Endothelial cell (in vitro differentiated cells): ENCODE results near the gene ATP5PB. TPM values are rescaled to one million over a fixed set of nuclear protein-coding genes. Genes with fewer than 3 reads are reported as not detected.

Experiments used
- DNase-seq: peaks from one replicate; pipeline ENCODE4 v3.0.0; 2021; ENCODE audit warnings: low spot score
- H3K27ac Mint-ChIP-seq: one replicate; pipeline ENCODE4 v1.8.0; 2021; ENCODE audit warnings: mixed read lengths, inconsistent platforms; ENCODE audit not compliant: unreplicated experiment
- H3K27me3 Mint-ChIP-seq: one replicate; pipeline ENCODE4 v1.8.0; 2021; ENCODE audit warnings: mild to moderate bottlenecking, moderate library complexity, mixed read lengths, inconsistent platforms; ENCODE audit not compliant: unreplicated experiment
- H3K36me3 Mint-ChIP-seq: one replicate; pipeline ENCODE4 v1.8.0; 2021; ENCODE audit warnings: mild to moderate bottlenecking, low read depth, mixed read lengths, inconsistent platforms; ENCODE audit not compliant: unreplicated experiment
- H3K4me1 Mint-ChIP-seq: one replicate; pipeline ENCODE4 v1.8.0; 2021; ENCODE audit warnings: mild to moderate bottlenecking, mixed read lengths, inconsistent platforms; ENCODE audit not compliant: unreplicated experiment
- H3K4me3 Mint-ChIP-seq: one replicate; pipeline ENCODE4 v1.8.0; 2021; ENCODE audit warnings: mild to moderate bottlenecking, mixed read lengths, inconsistent platforms; ENCODE audit not compliant: unreplicated experiment
- H3K9me3 Mint-ChIP-seq: one replicate; pipeline ENCODE4 v1.8.0; 2021; ENCODE audit warnings: mixed read lengths, inconsistent platforms; ENCODE audit not compliant: unreplicated experiment
- total RNA-seq: library from RNA; stranded (reverse); fragmentation: NEBNext Ultra II Directional; extraction: Animal tissue kit (Norgen Biotek cat#: 25700); gene quantifications from one replicate; pipeline ENCODE4 v1.2.1, GENCODE V29; 2021; ENCODE audit not compliant: unreplicated experiment
- TF ChIP-seq, protein P1 (sequence below): fragments of 200-600 bp; sonication (generic); IDR thresholded peaks from one replicate; pipeline ENCODE4 v1.5.0; 2021; ENCODE audit warnings: antibody characterized with exemption; ENCODE audit not compliant: unreplicated experiment

The ATP5PB gene
- total RNA-seq, 1 donor from 2014 or later = 211 TPM

DNA sequence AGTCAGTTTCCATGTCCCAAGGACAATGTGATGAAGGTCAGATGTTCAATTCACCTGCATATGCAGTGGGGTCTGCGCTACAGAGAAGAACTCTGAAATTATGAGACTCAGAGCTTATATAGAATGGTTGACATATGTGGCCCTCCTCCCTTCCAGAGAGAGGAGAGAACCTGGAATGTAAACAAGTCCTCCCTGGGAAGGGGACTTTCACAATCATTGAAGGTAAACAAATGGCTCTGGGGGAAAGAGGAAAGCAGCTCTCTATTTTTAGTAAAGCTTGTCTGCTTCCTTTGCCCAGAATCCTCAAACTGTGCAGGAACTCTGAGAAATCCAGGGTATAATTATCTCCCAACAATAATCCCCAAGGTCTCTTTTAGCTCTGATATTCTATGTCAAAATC, 31.5 kb upstream of the ATP5PB start:
- H3K36me3 Mint-ChIP-seq = peaks cover 3% of the 10 kb centered on the region
- DNase-seq = no peak
- peaks cover 2% of the 10 kb centered on the region for H3K27me3 Mint-ChIP-seq
- TF ChIP-seq, protein P1, sequence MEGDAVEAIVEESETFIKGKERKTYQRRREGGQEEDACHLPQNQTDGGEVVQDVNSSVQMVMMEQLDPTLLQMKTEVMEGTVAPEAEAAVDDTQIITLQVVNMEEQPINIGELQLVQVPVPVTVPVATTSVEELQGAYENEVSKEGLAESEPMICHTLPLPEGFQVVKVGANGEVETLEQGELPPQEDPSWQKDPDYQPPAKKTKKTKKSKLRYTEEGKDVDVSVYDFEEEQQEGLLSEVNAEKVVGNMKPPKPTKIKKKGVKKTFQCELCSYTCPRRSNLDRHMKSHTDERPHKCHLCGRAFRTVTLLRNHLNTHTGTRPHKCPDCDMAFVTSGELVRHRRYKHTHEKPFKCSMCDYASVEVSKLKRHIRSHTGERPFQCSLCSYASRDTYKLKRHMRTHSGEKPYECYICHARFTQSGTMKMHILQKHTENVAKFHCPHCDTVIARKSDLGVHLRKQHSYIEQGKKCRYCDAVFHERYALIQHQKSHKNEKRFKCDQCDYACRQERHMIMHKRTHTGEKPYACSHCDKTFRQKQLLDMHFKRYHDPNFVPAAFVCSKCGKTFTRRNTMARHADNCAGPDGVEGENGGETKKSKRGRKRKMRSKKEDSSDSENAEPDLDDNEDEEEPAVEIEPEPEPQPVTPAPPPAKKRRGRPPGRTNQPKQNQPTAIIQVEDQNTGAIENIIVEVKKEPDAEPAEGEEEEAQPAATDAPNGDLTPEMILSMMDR = no peak
- H3K9me3 Mint-ChIP-seq = no peaks in the 10 kb centered on the region
- H3K27ac Mint-ChIP-seq = no peak overlapping the region
- H3K4me3 Mint-ChIP-seq = no peak overlapping the region
- H3K4me1 Mint-ChIP-seq = peaks cover 20% of the 10 kb centered on the region

DNA sequence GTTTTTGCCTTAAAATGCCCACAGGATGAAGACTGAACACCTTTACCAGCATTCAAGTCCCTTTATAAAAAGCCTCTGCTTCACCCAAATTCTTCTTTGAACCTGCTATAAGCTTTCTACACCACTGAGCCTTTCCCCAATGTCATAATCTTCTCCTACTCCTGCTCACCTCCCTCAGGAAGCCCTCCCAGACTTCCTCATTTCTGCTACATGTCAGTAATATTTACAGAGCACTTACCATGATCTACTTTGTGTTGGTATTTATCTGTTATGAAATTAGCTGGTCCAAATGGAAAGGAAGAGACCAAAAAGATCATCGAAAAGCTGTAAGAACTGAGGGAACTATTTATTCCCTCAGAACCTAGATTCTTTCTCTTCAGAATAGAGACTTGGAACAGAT, 30.2 kb upstream of the ATP5PB start:
- Mint-ChIP-seq H3K36me3 (peaks cover 3% of the 10 kb centered on the region), H3K27ac (no peak overlapping the region), H3K9me3 (no peaks in the 10 kb centered on the region), H3K4me1 (peaks cover 20% of the 10 kb centered on the region), H3K27me3 (peaks cover 2% of the 10 kb centered on the region), H3K4me3 (no peak overlapping the region)
- no peak for DNase-seq
- TF ChIP-seq, protein P1 = no peak

DNA sequence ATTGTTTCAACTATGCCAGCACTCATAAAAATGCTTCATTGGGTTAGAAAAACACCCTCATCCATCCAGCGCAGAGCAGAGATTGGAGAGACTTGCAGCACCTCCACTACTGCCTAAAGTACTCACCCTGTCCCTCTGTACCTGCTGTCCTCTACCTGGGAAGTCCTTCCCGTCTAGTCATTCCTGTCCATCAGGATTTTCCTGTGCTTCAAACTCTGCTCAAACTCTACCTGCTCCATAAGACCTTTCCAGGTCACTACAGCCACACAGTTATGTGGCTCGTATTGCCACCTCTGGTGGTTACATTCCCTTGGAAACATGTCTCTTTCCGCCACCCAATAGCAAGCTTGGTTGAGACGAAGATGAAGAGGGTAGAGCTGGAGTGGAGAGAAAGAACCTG, 28.9 kb upstream of the ATP5PB start:
- H3K27ac Mint-ChIP-seq = no peak overlapping the region
- no peak overlapping the region for H3K4me3 Mint-ChIP-seq
- TF ChIP-seq, protein P1 = no peak
- H3K36me3 Mint-ChIP-seq = no peaks in the 10 kb centered on the region
- H3K4me1 Mint-ChIP-seq = peaks cover 26% of the 10 kb centered on the region
- no peak for DNase-seq
- H3K9me3 Mint-ChIP-seq = no peaks in the 10 kb centered on the region
- H3K27me3 Mint-ChIP-seq = peaks cover 3% of the 10 kb centered on the region

DNA sequence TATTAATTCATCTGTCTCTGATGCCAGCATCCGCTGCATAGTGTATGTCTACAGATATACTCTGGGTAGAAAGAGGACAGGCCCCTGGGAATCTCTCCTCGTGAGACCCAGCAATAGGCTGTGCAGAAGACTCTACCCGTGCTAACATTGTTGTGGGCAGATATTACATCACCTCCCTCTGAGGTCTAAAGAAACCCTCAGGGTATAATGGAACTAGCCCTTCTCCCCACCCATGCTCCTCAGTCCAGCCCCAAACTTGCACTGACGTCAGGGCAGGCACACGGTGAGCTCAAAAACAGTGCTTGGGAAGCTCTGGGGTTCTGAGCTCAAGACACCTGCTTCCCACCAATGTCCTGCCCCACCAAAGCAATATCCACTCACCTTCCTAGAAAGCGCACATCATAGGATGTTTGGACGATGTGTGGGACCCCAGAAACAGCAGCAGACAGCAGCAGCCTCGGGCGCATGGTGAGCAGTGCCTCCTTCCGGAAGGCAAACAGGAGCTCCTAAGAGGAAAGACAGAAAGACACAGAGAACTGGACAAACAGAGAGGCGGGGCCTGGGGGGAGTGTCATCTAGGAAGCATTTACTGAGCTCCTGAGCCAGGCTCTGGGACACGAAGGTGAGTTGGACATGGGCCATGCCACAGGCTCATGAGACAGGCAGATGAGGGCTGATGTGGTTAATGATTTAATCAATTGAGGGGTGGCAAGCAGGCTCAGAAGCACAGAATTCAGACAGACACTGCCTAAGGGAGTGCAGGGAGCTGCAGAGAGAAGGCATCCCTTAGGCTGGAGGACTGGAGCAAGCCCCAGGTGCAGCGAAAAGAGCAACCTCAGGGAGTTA, 26.5 kb upstream of the ATP5PB start:
- H3K36me3 Mint-ChIP-seq = no peaks in the 10 kb centered on the region
- no peak for DNase-seq
- H3K4me1 Mint-ChIP-seq = peaks cover 38% of the 10 kb centered on the region
- no peak overlapping the region for H3K4me3 Mint-ChIP-seq
- peaks cover 9% of the 10 kb centered on the region for H3K27me3 Mint-ChIP-seq
- no peaks in the 10 kb centered on the region for H3K9me3 Mint-ChIP-seq
- H3K27ac Mint-ChIP-seq = no peak overlapping the region
- TF ChIP-seq, protein P1 = no peak

DNA sequence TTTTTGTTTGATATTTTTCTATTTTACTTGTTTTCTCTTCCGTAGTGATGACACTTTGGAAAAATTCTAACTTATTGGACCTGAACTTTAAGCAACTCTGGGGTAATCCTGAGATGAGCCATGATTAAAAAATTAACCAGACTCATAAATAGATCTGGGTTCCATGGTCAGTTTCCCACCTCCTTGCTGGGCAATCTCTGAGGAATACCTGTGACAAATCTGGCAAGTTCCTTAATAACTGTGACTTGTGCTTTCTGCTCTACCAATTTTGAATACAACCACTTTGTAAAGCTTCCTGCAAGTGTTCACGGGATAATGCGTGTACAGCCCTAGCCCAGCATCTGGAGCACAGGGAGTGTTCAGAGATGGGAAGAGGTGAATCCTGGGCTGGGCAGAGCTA, 25.0 kb upstream of the ATP5PB start:
- Mint-ChIP-seq H3K9me3 (no peaks in the 10 kb centered on the region), H3K27me3 (peaks cover 7% of the 10 kb centered on the region), H3K4me1 (peaks cover 33% of the 10 kb centered on the region), H3K4me3 (no peak overlapping the region), H3K27ac (no peak overlapping the region), H3K36me3 (no peaks in the 10 kb centered on the region)
- DNase-seq = no peak
- TF ChIP-seq, protein P1 = no peak
